A673 (cell line): ENCODE results near the gene EXOC6. TPM values are rescaled to one million over a fixed set of nuclear protein-coding genes. Genes with fewer than 3 reads are reported as not detected.
A peak's percentile ranks its signal among the peaks of the same experiment; 100 is the strongest.

Experiments
- BruUV-seq: library from RNA; stranded (reverse); fragments of 400-500 nt; replicated peaks from 2 replicates; lab custom pipeline; 2021; lab: Mats Ljungman, UMichigan
- CTCF ChIA-PET: fragments of 300-600 bp; sonication (Branson Sonifier 250); formaldehyde crosslinking; loops from one replicate; lab custom pipeline; 2022; ENCODE audit warnings: antibody characterized with exemption; lab: Charles Lee
- POLR2A ChIA-PET: fragments of 300-600 bp; sonication (Branson Sonifier 250); formaldehyde crosslinking; loops from one replicate; lab custom pipeline; 2022; ENCODE audit warnings: antibody characterized with exemption; ENCODE audit not compliant: low non-redundant PET; lab: Charles Lee
- DNase-seq: peaks from one replicate; pipeline ENCODE4 v3.0.0-alpha.2; 2015; ENCODE audit warnings: low spot score
- H3K27ac ChIP-seq: fragments of 200-600 bp; sonication (generic); 2 replicates; pipeline ENCODE4 v1.5.1; 2016; ENCODE audit warnings: mixed run types, low read depth, mild to moderate bottlenecking, mixed read lengths, antibody characterized with exemption, low read length; ENCODE audit not compliant: poor library complexity, severe bottlenecking
- H3K27me3 ChIP-seq: fragments of 200-600 bp; sonication (generic); replicated peaks from 2 replicates; pipeline ENCODE4 v1.6.1; 2017; ENCODE audit warnings: mixed run types, low read depth, mild to moderate bottlenecking, mixed read lengths, antibody characterized with exemption, low read length; ENCODE audit not compliant: insufficient read depth, poor library complexity
- H3K36me3 ChIP-seq: fragments of 200-600 bp; sonication (generic); 2 replicates; pipeline ENCODE4 v1.6.1; 2016; ENCODE audit warnings: mixed run types, mild to moderate bottlenecking, mixed read lengths, antibody characterized with exemption, low read length; ENCODE audit not compliant: insufficient read depth, poor library complexity, severe bottlenecking
- H3K4me1 ChIP-seq: fragments of 200-600 bp; sonication (generic); 2 replicates; pipeline ENCODE4 v1.6.1; 2017; ENCODE audit warnings: mixed run types, mild to moderate bottlenecking, mixed read lengths, antibody characterized with exemption, low read length; ENCODE audit not compliant: insufficient read depth, poor library complexity, severe bottlenecking
- H3K4me3 ChIP-seq: fragments of 200-600 bp; sonication (generic); 2 replicates; pipeline ENCODE4 v1.5.1; 2016; ENCODE audit warnings: low read depth, mixed run types, mild to moderate bottlenecking, mixed read lengths, low read length; ENCODE audit not compliant: poor library complexity, severe bottlenecking
- H3K9me3 ChIP-seq: fragments of 200-600 bp; sonication (generic); 2 replicates; pipeline ENCODE4 v1.6.1; 2016; ENCODE audit warnings: mixed run types, low read depth, mild to moderate bottlenecking, mixed read lengths, antibody characterized with exemption, low read length; ENCODE audit not compliant: poor library complexity, severe bottlenecking
- EZH2 ChIP-seq: fragments of 200-600 bp; sonication (generic); IDR thresholded peaks from 2 replicates; pipeline ENCODE4 v1.6.1; 2017; ENCODE audit warnings: borderline replicate concordance, low read depth, mild to moderate bottlenecking, mixed read lengths, antibody characterized with exemption, low read length; ENCODE audit not compliant: poor library complexity, severe bottlenecking
- intact Hi-C: fragments of 100-400 bp; cut with micrococcal nuclease; formaldehyde crosslinking; loops from one replicate; pipeline ENCODE4 v1.10.0; 2022; ENCODE audit not compliant: unreplicated experiment
- total RNA-seq: library from RNA; stranded (reverse); gene quantifications from 2 replicates; pipeline ENCODE4 v1.2.3, GENCODE V29; 2021
- TF ChIP-seq, protein P1 (sequence below): fragments of 300-800, 200-600 bp; sonication (generic); conservative IDR thresholded peaks from 2 replicates; pipeline ENCODE4 v1.5.1; 2017; ENCODE audit warnings: low read depth, mild to moderate bottlenecking, antibody characterized with exemption, low read length, moderate library complexity, mixed read lengths

EXOC6 gene
- total RNA-seq, 1 experiment from 2014 or later, result 35.0 TPM

DNA sequence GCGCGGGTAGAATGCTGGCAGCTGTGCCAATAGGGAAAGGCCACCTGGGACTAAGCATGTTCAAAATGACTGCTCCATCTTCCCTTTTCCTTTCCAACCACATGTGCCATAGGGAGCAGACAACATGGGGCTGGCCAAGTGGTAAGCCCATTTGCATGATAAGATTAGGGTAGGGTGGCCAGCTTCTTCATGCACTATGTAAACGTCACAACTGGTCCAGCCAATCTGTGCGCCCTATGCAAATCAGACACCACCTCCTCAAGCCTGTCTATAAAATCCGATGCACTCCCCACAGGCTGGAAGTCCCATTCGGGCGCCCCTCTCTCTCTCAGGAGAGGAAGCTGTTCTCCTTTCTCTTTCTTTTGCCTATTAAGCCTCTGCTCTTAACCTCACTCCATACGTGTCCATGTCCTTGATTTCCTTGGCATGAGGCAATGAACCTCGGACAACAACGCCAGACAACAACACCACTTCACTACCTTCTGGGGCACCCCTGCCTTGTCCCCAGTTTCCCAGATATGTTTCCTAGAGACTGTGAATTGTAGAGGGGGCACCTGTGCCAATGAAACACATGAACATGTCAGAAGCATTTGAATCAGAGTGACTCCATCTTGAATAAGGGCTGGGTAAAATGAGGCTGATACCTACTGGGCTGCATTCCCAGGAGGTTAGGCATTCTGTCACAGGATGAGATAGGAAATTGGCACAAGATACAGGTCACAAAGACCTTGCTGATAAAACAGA lies 19.1 kb upstream of the EXOC6 start:
- peaks cover 29% of the 10 kb centered on the region for H3K4me1 ChIP-seq

DNA sequence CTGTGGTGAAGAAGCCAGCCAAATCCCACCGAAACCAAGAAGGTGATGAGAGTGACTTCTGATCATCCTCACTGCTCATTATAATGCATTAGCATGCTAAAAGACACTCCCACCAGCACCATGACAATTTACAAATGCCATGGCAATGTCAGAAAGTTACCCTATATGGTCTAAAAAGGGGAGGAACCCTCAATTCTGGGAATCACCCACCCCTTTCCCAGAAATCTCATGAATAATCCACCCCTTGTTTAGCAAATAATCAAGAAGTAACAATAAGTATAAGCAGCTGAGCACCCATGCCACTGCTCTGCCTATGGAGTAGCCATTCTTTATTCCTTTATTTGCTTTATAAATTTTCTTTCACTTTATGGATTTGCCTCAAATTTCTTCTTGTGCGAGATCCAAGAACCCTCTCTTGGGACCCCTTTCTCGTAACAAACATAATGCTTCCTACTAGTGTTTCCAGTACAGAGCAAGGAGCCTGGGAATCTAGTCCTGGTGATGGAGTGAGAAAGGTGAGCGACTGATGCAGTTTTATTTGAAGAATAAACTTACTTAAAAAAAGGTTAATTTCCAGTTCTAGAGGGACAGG lies 18.4 kb upstream of the EXOC6 start:
- Histone ChIP-seq H3K27ac (peak overlapping the region; percentile 81), H3K36me3 (no peaks in the 10 kb centered on the region), H3K9me3 (no peaks in the 10 kb centered on the region), H3K4me1 (peaks cover 34% of the 10 kb centered on the region), H3K27me3 (no peaks in the 10 kb centered on the region), H3K4me3 (no peak overlapping the region)
- intact Hi-C loops, result no loop called here
- TF ChIP-seq EZH2, result no peak
- TF ChIP-seq, protein P1, sequence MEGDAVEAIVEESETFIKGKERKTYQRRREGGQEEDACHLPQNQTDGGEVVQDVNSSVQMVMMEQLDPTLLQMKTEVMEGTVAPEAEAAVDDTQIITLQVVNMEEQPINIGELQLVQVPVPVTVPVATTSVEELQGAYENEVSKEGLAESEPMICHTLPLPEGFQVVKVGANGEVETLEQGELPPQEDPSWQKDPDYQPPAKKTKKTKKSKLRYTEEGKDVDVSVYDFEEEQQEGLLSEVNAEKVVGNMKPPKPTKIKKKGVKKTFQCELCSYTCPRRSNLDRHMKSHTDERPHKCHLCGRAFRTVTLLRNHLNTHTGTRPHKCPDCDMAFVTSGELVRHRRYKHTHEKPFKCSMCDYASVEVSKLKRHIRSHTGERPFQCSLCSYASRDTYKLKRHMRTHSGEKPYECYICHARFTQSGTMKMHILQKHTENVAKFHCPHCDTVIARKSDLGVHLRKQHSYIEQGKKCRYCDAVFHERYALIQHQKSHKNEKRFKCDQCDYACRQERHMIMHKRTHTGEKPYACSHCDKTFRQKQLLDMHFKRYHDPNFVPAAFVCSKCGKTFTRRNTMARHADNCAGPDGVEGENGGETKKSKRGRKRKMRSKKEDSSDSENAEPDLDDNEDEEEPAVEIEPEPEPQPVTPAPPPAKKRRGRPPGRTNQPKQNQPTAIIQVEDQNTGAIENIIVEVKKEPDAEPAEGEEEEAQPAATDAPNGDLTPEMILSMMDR, result no peak
- POLR2A ChIA-PET, result no interaction called here
- DNase-seq, result no peak
- CTCF ChIA-PET, result no interaction called here
- no TSS peak for BruUV-seq

More for the DNA sequence above, 19.1 kb upstream of the EXOC6 start:
- H3K4me3 ChIP-seq, result no peak overlapping the region
- BruUV-seq, result no TSS peak
- no peak overlapping the region for H3K27ac ChIP-seq
- H3K9me3 ChIP-seq, result no peaks in the 10 kb centered on the region
- intact Hi-C loops, result no loop called here
- ChIA-PET CTCF (no interaction called here), POLR2A (no interaction called here)
- H3K36me3 ChIP-seq, result no peaks in the 10 kb centered on the region
- no peak for TF ChIP-seq EZH2
- TF ChIP-seq, protein P1, result no peak
- H3K27me3 ChIP-seq, result no peaks in the 10 kb centered on the region
- peak; percentile 74 for DNase-seq

DNA sequence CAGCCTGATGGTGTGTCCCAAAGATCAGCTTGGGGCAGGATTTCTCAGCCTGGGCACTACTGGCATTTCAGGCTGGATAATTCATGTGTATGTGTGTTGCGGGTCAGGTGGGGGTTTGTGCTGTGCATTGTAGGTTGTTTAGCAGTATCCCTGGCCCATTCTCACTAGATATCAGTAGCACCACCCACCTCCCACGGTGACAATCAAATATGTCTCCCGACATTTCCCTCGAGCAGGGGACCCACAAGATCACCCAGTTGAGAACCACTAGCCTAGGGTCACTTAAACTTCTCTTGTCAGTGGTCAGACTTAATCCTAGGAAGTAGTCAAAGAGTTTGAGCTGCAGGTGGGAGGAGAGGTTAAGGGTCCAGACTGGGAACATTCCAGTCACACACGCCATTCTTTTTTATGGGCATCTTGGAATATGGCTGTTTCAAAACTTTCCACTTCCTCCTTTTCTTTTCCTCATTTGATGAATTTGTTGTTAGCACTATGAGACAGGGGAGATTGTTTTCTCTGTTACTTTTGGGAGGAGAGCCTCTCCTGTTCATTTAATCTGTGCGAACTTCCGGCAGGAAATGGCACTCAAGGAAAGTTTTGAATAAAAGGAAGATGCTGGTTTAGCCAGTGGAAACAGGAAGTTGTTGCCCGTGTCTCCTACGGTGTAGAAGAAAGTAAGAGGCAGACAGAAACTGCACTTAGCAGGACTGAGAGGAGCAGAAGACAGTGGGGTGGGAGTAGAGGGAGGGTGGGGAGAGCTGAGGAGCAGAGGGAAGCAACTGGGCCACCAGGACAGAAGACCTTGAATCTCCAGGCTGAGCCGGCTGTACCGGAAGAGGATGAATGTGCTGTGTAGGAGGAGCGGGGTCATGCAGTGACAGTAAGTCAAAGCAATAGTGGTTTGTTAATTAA lies 17.6 kb upstream of the EXOC6 start:
- H3K27ac ChIP-seq, result peak overlapping the region; percentile 81
- no TSS peak for BruUV-seq
- peaks cover 38% of the 10 kb centered on the region for H3K4me1 ChIP-seq
- intact Hi-C loops, result no loop called here
- no peaks in the 10 kb centered on the region for H3K36me3 ChIP-seq
- DNase-seq, result peak; percentile 93
- CTCF ChIA-PET, result interaction anchor here (0.5 to 1.0 kb wide), 2 partner anchors 13 to 15 kb away, joined by 4 to 5 read pairs; no protein-coding TSS in a partner anchor
- no peaks in the 10 kb centered on the region for H3K9me3 ChIP-seq
- no peak overlapping the region for H3K4me3 ChIP-seq
- no peaks in the 10 kb centered on the region for H3K27me3 ChIP-seq
- TF ChIP-seq EZH2, result no peak
- TF ChIP-seq, protein P1, result no peak
- POLR2A ChIA-PET, result no interaction called here
